ENCODE measurements around the gene LPAR1.
"Not testable (repeated sequence)": the region's sequence is repeated elsewhere in the genome, so short reads cannot be mapped to it uniquely, and the experiment has no call there.

Gene LPAR1

GRCh38 chr9:111038331-111039230, at the start of gene LPAR1:
LPAR1 (minus strand) TSS chr9:111038470; CDS start chr9:110972117, 66,353 bp downstream.
- DNase-seq, result no peak

DNA sequence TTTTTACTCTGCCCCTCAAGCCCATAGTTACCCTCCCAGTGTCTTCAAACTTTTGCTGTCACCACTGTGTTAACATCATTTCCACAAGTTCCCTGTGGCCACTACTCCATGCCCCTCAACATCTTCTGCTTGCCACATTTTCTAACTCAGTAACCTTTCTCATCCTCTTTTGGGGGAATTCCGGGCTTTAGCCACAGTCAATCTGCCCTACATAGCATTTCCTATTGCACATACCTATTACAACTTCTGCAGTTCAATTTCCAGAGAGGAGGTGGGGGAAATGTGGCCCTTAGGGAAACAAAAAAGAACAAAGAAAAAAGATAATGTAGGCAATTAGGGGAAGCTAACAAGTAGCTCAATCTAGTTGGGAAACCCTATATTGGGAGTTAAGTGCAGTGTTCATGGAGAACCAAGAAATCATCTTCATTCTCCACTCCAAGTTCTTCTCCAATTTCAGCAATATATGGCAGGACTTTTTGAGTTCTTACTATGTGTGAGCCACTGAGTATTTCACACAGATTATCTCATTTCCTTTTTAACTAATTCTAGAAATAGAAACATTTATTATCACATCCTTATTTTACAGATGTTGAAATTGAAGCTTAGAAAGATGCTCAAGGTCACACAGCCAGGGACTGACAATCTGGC, 40.2 kb upstream of the LPAR1 start:
- no peak for DNase-seq

- no peak for DNase-seq
These were observed 38.2 kb upstream of the LPAR1 start for GRCh38 chr9:111076519-111076918.

DNA sequence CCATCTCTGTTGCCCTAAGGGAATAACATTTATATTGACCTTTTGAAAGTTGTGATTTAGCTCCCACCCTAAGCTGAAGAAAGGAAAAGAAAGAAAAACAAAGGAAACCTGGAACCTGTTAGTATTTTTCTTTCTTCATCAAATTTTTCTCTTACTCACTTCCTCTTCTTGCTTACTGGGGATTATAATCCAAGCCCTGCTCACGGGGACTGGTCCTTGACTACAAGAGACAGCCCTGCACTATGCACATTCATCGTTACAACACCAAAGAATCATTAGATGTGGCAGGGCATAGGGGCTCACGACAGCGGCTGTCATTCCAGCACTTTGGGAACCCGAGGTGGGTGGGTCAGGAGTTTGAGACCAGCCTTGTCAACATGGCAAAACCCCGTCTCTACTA, 37.8 kb upstream of the LPAR1 start:
- DNase-seq, result no peak

GRCh38 chr9:111074395-111074794, 36.1 kb upstream of the LPAR1 start:
- no peak for DNase-seq

- DNase-seq, result no peak
These were observed 30.9 kb upstream of the LPAR1 start for GRCh38 chr9:111069183-111069582.

- no peak for DNase-seq
These were observed 30.5 kb upstream of the LPAR1 start for GRCh38 chr9:111068771-111069170.

GRCh38 chr9:111068383-111068730, 30.1 kb upstream of the LPAR1 start:
- DNase-seq, result no peak

DNA sequence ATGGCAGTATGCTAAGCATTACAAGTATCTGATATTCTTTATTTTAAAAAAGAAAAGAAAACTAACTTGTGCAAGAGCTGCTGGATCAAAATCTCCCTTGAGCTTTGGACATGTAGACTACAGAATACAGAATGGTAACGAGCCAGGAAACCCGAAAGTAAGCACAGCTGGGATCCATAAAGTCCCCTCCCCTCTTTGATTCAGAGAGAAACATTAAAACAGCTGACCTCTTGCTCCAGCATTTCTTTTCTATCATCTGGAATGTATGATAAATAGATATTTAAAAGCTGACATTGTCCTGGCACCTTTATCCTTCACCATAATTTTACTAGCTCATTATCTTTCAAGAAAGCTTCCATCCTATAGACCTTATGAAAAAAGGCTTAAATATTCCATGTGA, 28.2 kb upstream of the LPAR1 start:
- DNase-seq, result no peak

GRCh38 chr9:111065414-111065813, 27.1 kb upstream of the LPAR1 start:
- no peak for DNase-seq

GRCh38 chr9:111064160-111064837, 26.0 kb upstream of the LPAR1 start:
- DNase-seq, result no peak

- no peak for DNase-seq
These were observed 25.1 kb upstream of the LPAR1 start for GRCh38 chr9:111063332-111063731.

DNA sequence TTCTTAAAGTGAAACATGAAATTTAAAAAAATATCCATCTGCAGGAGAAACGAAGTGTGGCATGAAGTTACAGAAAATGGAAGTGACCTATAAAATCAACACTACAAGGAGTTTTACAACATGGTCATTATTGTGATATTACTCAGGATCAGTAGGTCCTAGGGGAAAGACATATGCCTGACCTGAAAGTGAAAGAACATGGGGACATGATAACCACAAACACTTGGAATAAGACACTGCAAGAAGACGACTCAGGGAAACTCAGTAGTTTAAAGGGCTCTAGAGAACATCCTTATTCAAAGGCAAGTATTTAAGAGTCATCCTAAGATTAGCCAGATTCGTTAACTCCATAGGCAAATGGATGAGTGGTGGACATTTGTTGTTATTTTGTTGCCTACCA, 19.9 kb upstream of the LPAR1 start:
- no peak for DNase-seq

DNA sequence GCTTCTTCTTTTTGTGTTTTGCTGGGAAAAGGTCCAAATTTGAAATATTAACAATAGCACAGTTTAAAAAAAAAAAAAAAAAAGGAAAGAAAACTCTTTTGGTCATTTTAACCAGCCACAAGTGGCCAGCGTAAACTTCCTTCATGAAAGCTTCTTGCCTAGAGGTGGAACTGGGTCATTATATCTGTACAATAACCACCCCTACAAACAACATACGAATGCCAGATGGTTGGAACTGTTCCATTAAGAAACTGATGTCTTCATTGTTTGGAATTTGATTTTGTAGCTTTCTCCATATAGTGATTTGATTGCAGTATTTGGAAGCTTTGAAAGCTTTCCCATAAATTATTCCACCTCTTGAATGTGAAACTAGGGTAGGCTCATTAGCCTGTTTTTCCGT, 18.3 kb upstream of the LPAR1 start:
- DNase-seq, result no peak

DNA sequence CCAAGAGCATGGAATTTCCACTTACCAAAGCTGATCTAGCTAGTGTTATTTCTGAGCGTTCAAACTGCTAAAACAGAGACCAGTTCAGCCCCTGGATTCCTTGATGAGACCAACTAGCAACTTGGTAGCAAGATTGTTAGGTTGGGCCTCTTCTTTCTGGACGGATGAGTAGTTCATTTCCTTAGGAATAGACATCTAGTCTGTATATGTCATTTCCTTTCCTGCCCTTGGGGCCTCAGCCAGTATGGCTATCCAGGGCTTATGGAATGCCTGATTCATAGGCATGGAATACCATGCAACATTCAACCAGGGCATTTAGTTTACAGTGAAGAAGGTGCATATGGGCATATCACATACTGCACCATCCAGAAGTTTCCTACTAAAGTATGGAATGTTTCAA, 14.5 kb upstream of the LPAR1 start:
- DNase-seq, result no peak

GRCh38 chr9:111051400-111051799, 13.1 kb upstream of the LPAR1 start:
- no peak for DNase-seq

DNA sequence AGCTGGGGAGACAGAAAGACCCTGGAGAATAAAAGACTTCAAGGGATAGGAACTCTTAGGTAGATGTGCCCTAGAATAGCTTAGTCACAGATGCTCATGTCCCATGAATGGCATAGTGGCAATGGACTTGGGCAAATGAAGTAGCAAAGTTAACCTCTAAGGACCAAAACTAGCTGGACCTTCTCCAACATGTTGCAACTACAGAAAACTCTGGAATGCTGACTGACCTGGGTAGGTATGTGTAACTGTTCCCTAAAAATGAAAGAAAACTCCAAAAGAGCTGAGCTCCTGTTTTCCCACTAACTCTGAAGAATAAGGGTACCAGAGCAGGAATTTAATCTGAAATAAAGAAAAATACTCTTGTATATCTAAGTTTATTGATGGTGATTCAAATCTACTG, 12.5 kb upstream of the LPAR1 start:
- no peak for DNase-seq

DNA sequence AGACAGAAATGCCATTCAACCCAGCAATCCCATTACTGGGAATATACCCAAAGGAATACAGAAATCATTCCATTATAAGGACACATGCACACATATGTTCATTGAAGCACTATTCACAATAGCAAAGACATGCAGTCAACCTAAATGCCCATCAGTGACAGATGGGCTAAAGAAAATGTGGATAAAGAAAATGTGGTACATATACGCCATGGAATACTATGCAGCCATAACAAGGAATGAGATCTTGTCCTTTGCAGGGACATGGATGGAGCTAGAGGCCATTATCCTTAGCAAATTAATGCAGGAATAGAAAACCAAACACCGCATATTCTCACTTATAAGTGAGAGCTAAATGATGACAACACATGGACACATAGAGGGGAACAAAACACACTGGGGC, 9.0 kb upstream of the LPAR1 start:
- DNase-seq, result not testable (repeated sequence)

DNA sequence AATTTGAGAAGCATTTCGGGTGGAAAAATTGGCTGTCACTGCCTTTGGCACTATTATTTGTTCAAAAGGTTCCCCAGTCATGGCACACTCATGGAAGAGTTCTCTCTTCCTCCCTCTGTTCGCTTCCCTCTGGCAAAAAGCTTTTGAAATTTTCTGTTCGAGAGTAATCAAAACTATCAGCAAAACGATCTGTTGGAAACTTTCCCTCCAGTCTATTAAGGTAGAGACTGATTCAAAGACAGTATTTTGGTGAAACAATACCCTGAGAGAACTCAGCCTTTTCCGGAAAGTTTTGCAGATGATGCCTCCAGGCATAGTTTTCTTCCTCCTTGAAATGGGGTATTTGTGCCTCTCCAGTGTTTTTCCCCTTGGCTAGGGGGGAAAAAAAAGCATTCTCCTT, 3.6 kb upstream of the LPAR1 start:
- no peak for DNase-seq

- no peak for DNase-seq
These were observed 2.2 kb upstream of the LPAR1 start for GRCh38 chr9:111040494-111040893.

GRCh38 chr9:111039231-111039906, 1.1 kb upstream of the LPAR1 start:
- no peak for DNase-seq

GRCh38 chr9:111037708-111038330, 451 bp downstream of the LPAR1 start:
- DNase-seq, result no peak

GRCh38 chr9:111037356-111037707, 938 bp downstream of the LPAR1 start:
- no peak for DNase-seq
